Adrenal gland (tissue), 5 donors: ENCODE data around the gene ADAMTS17.

ENCODE experiments used
- POLR2A ChIP-seq, 2 donors: fragments of 450-650 bp; IDR thresholded peaks; one replicate each; pipeline ENCODE4 v1.6.1; 2017; ENCODE audit warnings: antibody characterized with exemption in 2 of 2, mild to moderate bottlenecking in 2 of 2, moderate library complexity in 1 of 2
- TF ChIP-seq, protein P1 (sequence below), 6 experiments: fragments of 450-650 bp in 4 of 6; fragments of 200-600 bp in 2 of 6; sonication (generic) in 1 of 6; IDR thresholded peaks; 1 replicate in 5 of 6; 2 replicates in 1 of 6; pipeline versions ENCODE4 v1.5.1 to v1.8.0; 2016 to 2021; ENCODE audit warnings: antibody characterized with exemption in 6 of 6, mild to moderate bottlenecking in 2 of 6, moderate library complexity in 1 of 6
- donor health status: DM: no; HTN: no; CAD: no.

DNA sequence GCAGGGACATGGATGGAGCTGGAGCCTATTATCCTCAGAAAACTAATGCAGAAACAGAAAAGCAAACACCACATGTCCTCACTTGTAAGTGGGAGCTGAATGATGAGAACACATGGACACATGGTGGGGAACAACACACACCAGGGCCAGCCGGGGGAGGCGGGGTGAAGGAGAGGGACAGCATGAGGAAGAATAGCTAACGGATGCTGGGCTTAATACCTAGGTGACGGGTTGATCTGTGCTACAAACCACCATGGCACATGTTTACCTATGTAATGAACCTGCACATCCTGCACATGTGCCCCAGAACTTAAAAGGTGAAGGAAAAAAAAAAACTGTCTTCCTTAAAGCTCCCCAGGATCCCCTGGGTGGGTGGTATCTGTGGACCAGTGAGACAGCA, 87.1 kb downstream of the ADAMTS17 start:
- no peak for TF ChIP-seq POLR2A (IDR thresholded peaks at IDR 0.05)
- TF ChIP-seq, protein P1, sequence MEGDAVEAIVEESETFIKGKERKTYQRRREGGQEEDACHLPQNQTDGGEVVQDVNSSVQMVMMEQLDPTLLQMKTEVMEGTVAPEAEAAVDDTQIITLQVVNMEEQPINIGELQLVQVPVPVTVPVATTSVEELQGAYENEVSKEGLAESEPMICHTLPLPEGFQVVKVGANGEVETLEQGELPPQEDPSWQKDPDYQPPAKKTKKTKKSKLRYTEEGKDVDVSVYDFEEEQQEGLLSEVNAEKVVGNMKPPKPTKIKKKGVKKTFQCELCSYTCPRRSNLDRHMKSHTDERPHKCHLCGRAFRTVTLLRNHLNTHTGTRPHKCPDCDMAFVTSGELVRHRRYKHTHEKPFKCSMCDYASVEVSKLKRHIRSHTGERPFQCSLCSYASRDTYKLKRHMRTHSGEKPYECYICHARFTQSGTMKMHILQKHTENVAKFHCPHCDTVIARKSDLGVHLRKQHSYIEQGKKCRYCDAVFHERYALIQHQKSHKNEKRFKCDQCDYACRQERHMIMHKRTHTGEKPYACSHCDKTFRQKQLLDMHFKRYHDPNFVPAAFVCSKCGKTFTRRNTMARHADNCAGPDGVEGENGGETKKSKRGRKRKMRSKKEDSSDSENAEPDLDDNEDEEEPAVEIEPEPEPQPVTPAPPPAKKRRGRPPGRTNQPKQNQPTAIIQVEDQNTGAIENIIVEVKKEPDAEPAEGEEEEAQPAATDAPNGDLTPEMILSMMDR (IDR thresholded peaks at IDR 0.05) = no peak
